Measurements from ENCODE around the gene EPHB3.

The EPHB3 gene

DNA sequence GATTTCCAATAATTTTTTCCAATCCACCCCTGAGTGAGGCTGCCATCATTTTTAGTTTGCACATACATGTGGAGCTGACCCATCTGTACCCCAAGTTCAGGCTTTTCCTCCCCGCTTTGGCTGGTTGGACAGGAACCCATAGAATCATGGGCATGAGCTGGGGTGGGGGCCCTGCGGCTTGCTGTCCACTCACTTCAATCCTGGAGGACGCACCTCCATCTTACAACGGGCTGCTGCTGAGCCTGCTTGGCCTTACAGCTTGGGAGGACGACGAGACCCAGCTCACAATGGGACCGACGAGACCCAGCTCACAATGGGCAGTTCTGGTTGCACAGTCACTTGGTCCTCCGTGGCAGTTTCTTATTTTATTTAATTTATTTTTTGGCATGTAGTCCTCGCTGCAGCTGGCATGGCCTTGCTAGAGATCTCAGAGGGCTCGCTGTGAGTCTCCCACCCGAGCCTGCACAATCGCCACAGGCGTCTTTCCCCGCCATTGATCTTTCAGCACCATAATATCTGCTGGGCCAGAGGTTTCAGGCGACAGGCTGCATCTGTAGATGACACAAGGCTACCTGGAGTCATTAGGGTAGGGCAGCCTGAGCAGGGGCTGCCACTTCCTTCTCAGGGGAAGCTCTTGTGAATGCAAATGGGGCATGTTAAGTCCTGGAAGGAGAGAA lies 19.6 kb upstream of the EPHB3 start:
- TF ChIP-seq, protein P1, sequence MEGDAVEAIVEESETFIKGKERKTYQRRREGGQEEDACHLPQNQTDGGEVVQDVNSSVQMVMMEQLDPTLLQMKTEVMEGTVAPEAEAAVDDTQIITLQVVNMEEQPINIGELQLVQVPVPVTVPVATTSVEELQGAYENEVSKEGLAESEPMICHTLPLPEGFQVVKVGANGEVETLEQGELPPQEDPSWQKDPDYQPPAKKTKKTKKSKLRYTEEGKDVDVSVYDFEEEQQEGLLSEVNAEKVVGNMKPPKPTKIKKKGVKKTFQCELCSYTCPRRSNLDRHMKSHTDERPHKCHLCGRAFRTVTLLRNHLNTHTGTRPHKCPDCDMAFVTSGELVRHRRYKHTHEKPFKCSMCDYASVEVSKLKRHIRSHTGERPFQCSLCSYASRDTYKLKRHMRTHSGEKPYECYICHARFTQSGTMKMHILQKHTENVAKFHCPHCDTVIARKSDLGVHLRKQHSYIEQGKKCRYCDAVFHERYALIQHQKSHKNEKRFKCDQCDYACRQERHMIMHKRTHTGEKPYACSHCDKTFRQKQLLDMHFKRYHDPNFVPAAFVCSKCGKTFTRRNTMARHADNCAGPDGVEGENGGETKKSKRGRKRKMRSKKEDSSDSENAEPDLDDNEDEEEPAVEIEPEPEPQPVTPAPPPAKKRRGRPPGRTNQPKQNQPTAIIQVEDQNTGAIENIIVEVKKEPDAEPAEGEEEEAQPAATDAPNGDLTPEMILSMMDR (IDR thresholded peaks at IDR 0.05; ENCODE audit: low read depth, low read length, missing control alignments), result no peak
- in situ Hi-C loops (cut with HindIII; ENCODE audit: low pct_ligation_motif_present, low sequenced_read_pairs), result loop anchor here (25.0 kb wide), 1 partner anchor 180 kb away; the partner anchor contains the start of genes CLCN2 and POLR2H
- DNase-seq, result no peak
- H3K27ac ChIP-seq, result no peak overlapping the region
- peaks cover 29% of the 10 kb centered on the region for H3K27me3 ChIP-seq (replicated peaks)
- H3K36me3 ChIP-seq (replicated peaks), result no peaks in the 10 kb centered on the region
- H3K4me3 ChIP-seq (ENCODE audit: low read depth, low read length), result no peak overlapping the region

DNA sequence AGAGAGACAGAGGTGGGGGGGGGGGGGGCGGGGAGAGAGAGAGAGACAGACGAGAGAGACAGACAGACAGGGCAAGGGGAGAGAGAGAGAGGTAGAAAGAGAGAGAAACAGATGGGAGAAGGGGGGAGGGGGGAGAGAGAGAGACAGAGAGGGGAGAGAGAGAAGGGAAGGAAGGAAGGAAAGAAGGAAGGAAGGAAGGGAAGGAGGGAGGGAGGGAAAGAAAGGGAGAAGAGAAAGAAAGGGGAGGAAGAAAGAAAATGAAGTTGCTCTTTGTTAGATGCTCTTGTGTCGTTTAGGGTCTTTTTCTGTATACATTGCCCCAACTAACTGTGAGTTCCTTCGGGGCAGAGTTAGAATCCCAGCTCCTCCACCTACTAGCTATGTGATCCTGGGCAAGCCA lies 19.0 kb upstream of the EPHB3 start:
- Histone ChIP-seq H3K4me3 (ENCODE audit: low read depth, low read length) (no peak overlapping the region), H3K27ac (no peak overlapping the region), H3K27me3 (replicated peaks) (peaks cover 26% of the 10 kb centered on the region), H3K36me3 (replicated peaks) (no peaks in the 10 kb centered on the region)
- in situ Hi-C loops (cut with HindIII; ENCODE audit: low pct_ligation_motif_present, low sequenced_read_pairs), result loop anchor here (25.0 kb wide), 1 partner anchor 180 kb away; the partner anchor contains the start of genes CLCN2 and POLR2H
- TF ChIP-seq, protein P1 (IDR thresholded peaks at IDR 0.05; ENCODE audit: low read depth, low read length, missing control alignments), result no peak
- no peak for DNase-seq

DNA sequence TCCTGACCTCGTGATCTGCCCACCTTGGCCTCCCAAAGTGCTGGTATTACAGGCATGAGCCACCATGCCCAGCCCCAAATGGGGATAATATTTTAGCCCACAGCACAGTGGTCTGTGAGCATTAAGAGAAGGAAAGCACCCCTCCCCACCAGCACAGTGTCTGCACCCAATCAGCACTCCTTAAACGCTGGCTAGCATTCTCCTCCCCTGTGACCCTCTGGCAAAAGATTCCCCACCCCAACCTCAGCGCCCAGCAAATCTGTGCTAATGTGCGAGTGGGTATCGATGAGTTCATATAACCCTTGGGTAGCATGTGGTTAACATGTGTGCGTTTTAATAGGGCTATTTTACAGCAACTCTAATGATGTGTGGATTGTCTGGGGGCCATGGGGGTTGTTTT lies 18.3 kb upstream of the EPHB3 start:
- Histone ChIP-seq H3K36me3 (replicated peaks) (no peaks in the 10 kb centered on the region), H3K27ac (no peak overlapping the region), H3K4me3 (ENCODE audit: low read depth, low read length) (no peak overlapping the region), H3K27me3 (replicated peaks) (peaks cover 20% of the 10 kb centered on the region)
- no peak for DNase-seq
- TF ChIP-seq, protein P1 (IDR thresholded peaks at IDR 0.05; ENCODE audit: low read depth, low read length, missing control alignments), result no peak
- in situ Hi-C loops (cut with HindIII; ENCODE audit: low pct_ligation_motif_present, low sequenced_read_pairs), result loop anchor here (25.0 kb wide), 1 partner anchor 181 kb away; the partner anchor contains the start of genes CLCN2 and POLR2H

DNA sequence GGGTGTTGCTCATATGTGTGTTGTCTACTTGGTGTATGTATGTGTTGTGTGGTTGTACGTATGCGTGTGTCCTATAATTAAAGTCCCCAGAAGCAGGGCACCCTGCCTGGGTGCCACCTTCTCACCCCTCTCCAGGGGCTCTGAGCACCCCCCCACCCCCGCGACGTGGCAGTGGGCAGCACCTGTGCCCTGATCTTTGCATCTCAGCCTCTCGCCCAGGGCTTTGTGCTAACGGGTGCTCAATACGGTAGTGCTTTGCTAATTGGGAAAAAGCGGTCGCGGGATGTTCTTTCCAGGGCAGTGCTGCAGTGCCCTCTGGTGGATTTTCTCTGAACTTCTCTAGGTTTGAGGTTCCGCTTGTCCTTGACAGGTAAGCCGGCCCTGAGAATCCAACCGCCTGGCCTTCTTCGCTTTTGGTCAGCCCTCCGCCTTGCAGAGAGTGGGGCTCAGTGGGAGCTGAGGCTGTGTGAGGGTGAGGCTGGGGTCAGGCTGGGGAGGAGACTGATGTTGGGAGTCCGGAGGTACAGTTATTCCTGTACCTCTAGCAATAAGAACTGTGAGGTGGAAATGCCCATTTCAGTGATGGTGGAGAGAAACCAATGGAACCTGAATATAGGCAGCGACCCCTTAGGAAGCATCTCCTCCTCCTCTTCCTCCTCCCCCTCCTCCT lies 17.6 kb upstream of the EPHB3 start:
- peak; percentile 83 for DNase-seq
- H3K4me3 ChIP-seq (ENCODE audit: low read depth, low read length), result no peak overlapping the region
- TF ChIP-seq, protein P1 (IDR thresholded peaks at IDR 0.05; ENCODE audit: low read depth, low read length, missing control alignments), result peak; percentile 89
- in situ Hi-C loops (cut with HindIII; ENCODE audit: low pct_ligation_motif_present, low sequenced_read_pairs), result loop anchor here (25.0 kb wide), 1 partner anchor 182 kb away; the partner anchor contains the start of genes CLCN2 and POLR2H
- H3K27me3 ChIP-seq (replicated peaks), result peaks cover 13% of the 10 kb centered on the region
- H3K36me3 ChIP-seq (replicated peaks), result no peaks in the 10 kb centered on the region
- H3K27ac ChIP-seq, result no peak overlapping the region

DNA sequence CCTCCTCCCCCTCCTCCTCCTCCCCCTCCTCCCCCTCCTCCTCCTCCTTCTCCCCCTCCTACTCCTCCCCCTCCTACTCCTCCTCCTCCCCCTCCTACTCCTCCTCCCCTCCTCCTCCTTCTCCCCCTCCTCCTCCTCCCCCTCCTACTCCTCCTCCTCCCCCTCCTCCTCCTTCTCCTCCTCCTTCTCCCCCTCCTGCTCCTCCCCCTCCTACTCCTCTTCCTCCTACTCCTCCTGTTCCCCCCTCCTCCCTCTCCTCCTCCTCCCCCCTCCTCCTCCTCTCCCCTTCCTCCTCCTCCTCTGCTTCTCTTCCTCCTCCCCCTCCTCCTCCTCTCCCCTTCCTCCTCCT lies 17.1 kb upstream of the EPHB3 start:
- in situ Hi-C loops (cut with HindIII; ENCODE audit: low pct_ligation_motif_present, low sequenced_read_pairs), result loop anchor here (25.0 kb wide), 1 partner anchor 182 kb away; the partner anchor contains the start of genes CLCN2 and POLR2H
- TF ChIP-seq, protein P1 (IDR thresholded peaks at IDR 0.05; ENCODE audit: low read depth, low read length, missing control alignments), result no peak
- DNase-seq, result no peak
- no peaks in the 10 kb centered on the region for H3K36me3 ChIP-seq (replicated peaks)
- H3K27me3 ChIP-seq (replicated peaks), result peaks cover 12% of the 10 kb centered on the region
- H3K4me3 ChIP-seq (ENCODE audit: low read depth, low read length), result no peak overlapping the region
- H3K27ac ChIP-seq, result no peak overlapping the region

All from brain microvascular endothelial cell (primary cell).